Neutrophil (primary cell): ENCODE data around the gene KRAS.

Experiments
- H3K27ac ChIP-seq: fragments of 200-600 bp; sonication (generic); 2 replicates; pipeline ENCODE4 v1.5.1; 2016; ENCODE audit warnings: mild to moderate bottlenecking, moderate library complexity
- H3K27me3 ChIP-seq: fragments of 200-600 bp; sonication (generic); 2 replicates; pipeline ENCODE4 v1.6.0; 2016; ENCODE audit warnings: mild to moderate bottlenecking
- H3K36me3 ChIP-seq: fragments of 200-600 bp; sonication (generic); 2 replicates; pipeline ENCODE4 v1.5.1; 2017
- H3K4me1 ChIP-seq, 2 experiments: fragments of 200-600 bp in 1 of 2; sonication (generic) in 1 of 2; 1 replicate in 1 of 2; 2 replicates in 1 of 2; pipeline versions ENCODE4 v1.5.1 to v1.6.1; 2013 to 2016; ENCODE audit warnings: low read depth in 1 of 2, low read length in 1 of 2, mild to moderate bottlenecking in 1 of 2, moderate library complexity in 1 of 2; ENCODE audit not compliant: control insufficient read depth in 1 of 2, insufficient read depth in 1 of 2
- H3K4me3 ChIP-seq, 2 experiments: fragments of 200-600 bp in 1 of 2; sonication (generic) in 1 of 2; 1 replicate in 1 of 2; 2 replicates in 1 of 2; pipeline ENCODE4 v1.5.1; 2013 to 2016; ENCODE audit warnings: low read depth in 1 of 2, low read length in 1 of 2, mild to moderate bottlenecking in 1 of 2, moderate library complexity in 1 of 2
- H3K9me3 ChIP-seq: fragments of 200-600 bp; sonication (generic); 2 replicates; pipeline ENCODE4 v1.5.1; 2016
- TF ChIP-seq, protein P1 (sequence below): fragments of 200-600 bp; sonication (generic); IDR thresholded peaks from 2 replicates; pipeline ENCODE4 v1.5.1; 2016; ENCODE audit warnings: antibody characterized with exemption

Gene KRAS

DNA sequence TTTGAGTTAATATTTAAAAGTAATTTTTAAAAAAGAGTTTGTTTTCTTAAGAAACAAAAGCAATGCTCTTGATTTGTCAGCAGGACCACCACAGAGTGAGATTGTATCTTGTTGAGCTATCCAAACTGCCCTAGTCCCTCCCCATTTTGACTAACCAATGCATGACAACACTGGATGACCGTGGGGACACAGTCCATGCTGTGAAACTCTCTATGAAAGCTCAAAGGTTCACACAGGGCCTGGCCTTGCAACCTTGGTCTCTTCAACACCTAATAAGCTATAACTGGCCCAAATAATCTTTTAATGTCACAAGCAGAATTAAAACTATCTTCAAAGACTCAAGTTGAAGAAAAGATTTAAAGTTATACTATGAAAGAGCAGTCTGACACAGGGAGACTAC lies 42.2 kb downstream of the KRAS start:
- TF ChIP-seq, protein P1, sequence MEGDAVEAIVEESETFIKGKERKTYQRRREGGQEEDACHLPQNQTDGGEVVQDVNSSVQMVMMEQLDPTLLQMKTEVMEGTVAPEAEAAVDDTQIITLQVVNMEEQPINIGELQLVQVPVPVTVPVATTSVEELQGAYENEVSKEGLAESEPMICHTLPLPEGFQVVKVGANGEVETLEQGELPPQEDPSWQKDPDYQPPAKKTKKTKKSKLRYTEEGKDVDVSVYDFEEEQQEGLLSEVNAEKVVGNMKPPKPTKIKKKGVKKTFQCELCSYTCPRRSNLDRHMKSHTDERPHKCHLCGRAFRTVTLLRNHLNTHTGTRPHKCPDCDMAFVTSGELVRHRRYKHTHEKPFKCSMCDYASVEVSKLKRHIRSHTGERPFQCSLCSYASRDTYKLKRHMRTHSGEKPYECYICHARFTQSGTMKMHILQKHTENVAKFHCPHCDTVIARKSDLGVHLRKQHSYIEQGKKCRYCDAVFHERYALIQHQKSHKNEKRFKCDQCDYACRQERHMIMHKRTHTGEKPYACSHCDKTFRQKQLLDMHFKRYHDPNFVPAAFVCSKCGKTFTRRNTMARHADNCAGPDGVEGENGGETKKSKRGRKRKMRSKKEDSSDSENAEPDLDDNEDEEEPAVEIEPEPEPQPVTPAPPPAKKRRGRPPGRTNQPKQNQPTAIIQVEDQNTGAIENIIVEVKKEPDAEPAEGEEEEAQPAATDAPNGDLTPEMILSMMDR = no peak
- Histone ChIP-seq H3K36me3 (peaks cover 52% of the 10 kb centered on the region), H3K4me1 (no peaks in the 10 kb centered on the region), H3K27me3 (no peaks in the 10 kb centered on the region), H3K27ac (no peak overlapping the region), H3K9me3 (no peaks in the 10 kb centered on the region), H3K4me3 (no peak overlapping the region)

DNA sequence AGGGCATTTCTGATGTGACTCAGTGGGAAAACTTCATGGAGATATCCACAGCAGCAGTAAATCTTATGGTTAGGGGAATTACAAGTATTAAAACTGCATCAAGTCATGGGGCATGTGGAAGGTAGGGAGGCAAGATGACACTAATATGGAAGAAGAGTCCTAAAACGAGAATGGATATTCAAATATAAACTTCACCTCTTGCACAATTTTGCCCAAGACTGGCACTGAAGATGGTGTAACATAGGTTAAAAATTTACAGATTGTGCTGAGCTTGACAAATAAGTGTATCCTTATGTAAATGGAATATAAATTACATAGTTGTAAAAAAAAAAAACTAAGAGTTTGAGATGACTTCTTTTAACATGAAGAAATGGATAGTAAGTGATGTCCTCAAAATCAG lies 42.9 kb downstream of the KRAS start:
- Histone ChIP-seq H3K36me3 (peaks cover 59% of the 10 kb centered on the region), H3K4me1 (no peaks in the 10 kb centered on the region), H3K9me3 (no peaks in the 10 kb centered on the region), H3K27ac (no peak overlapping the region), H3K4me3 (no peak overlapping the region), H3K27me3 (no peaks in the 10 kb centered on the region)
- TF ChIP-seq, protein P1 = no peak

DNA sequence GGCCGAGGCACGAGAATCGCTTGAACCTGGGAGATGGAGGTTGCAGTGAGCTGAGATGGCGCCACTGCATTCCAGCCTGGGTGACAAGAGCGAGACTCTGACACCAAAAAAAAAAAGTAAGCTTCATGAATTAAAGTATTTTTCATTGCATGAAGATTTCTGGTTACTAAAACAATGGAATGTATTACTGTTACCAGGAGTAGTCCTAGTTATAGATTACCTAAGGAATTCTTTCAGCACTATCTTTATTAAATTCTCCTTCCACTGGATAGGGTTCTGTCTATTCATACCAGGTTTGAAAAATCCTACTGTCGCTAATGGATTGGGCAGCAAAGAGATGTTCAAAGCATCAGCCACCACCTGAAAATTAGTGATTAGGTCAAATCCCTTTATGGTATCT lies 43.3 kb downstream of the KRAS start:
- no peaks in the 10 kb centered on the region for H3K27me3 ChIP-seq
- H3K4me1 ChIP-seq = no peaks in the 10 kb centered on the region

DNA sequence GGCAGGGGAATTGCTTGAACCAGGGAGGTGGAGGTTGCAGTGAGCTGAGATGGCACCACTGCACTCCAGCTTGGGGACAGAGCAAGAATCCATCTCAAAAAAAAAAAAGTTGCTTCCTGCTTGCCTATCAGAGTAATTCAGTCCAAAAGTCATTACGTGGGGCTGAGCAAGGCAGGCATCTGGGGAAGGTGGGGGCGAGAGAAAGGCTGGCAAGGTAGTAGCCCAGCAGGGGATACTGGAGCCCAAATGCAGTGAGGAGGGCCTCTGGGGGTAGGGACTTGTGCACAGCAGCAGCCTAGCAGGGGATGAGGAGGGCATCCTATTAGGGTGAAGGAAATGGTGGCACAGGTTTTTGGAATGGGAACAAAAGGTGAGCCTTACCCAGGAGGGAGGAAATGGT lies 48.6 kb downstream of the KRAS start:
- H3K4me1 ChIP-seq = no peaks in the 10 kb centered on the region
- H3K4me3 ChIP-seq = no peak overlapping the region
- no peaks in the 10 kb centered on the region for H3K27me3 ChIP-seq
- H3K27ac ChIP-seq = no peak overlapping the region
- TF ChIP-seq, protein P1 = no peak
- no peaks in the 10 kb centered on the region for H3K9me3 ChIP-seq
- peaks cover 34% of the 10 kb centered on the region for H3K36me3 ChIP-seq

More for the DNA sequence above, 43.3 kb downstream of the KRAS start:
- TF ChIP-seq, protein P1 = no peak
- H3K27ac ChIP-seq = no peak overlapping the region
- no peaks in the 10 kb centered on the region for H3K9me3 ChIP-seq
- peaks cover 61% of the 10 kb centered on the region for H3K36me3 ChIP-seq
- no peak overlapping the region for H3K4me3 ChIP-seq

DNA sequence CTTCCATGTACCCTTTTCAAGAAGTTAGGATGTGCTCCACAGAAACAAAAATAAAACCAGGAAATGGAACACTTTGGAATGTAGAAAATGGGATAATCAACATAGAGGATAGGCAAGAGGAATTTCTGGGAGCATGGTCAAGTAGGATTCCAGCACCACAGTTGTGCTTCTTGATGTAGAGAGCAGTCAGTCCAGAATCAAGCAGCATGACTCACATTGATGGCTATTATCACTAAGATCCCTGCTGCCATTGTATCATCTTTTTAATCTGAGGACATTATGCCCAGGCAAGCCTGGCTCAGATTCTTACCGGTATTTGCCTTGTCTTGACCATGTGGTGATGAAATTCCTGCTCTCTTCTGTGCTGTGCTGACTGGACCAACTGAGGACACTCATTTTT lies 50.0 kb downstream of the KRAS start:
- Histone ChIP-seq H3K27me3 (no peaks in the 10 kb centered on the region), H3K27ac (no peak overlapping the region), H3K9me3 (no peaks in the 10 kb centered on the region), H3K4me1 (peaks cover 3 to 4% of the 10 kb centered on the region in 2 experiments), H3K4me3 (no peak overlapping the region), H3K36me3 (peaks cover 26% of the 10 kb centered on the region)
- TF ChIP-seq, protein P1 = no peak

DNA sequence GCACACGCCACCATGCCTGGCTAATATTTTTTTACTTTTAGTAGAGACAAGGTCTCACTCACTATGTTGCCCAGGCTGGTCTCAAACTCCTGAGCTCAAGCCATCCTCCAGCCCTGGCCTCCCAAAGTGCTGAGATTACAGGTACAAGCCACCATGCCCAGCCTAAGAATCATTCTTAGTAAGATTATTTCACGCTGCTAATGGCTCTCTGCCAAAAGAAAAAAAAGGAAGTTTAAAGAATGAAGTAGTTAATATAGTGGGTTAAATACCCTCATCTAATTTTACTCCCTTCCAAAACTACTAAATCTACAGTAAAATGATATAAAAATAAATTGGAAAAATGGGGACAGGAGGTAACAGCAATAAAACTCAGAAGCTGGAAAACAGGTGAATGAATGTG lies 53.1 kb downstream of the KRAS start:
- H3K27me3 ChIP-seq = no peaks in the 10 kb centered on the region
- no peaks in the 10 kb centered on the region for H3K9me3 ChIP-seq
- no peak overlapping the region for H3K4me3 ChIP-seq
- no peak overlapping the region for H3K27ac ChIP-seq
- peaks cover 14 to 18% of the 10 kb centered on the region in 2 experiments for H3K4me1 ChIP-seq
- TF ChIP-seq, protein P1 = no peak
- no peaks in the 10 kb centered on the region for H3K36me3 ChIP-seq
